H9 (cell line): ENCODE data around the gene RBFOX2. TPM values are rescaled to one million over a fixed set of nuclear protein-coding genes. Genes with fewer than 3 reads are reported as not detected.

Experiments
- DNase-seq: peaks from one replicate; pipeline ENCODE4 v3.0.0-alpha.2; 2017
- H2AFZ ChIP-seq: one replicate; pipeline ENCODE4 v1.6.1; 2013; ENCODE audit warnings: mild to moderate bottlenecking, low read length, control low read depth, moderate library complexity
- H2AK5ac ChIP-seq: 2 replicates; pipeline ENCODE4 v1.6.1; 2013; ENCODE audit warnings: low read length, control low read depth, mixed read lengths; ENCODE audit not compliant: insufficient read length
- H2BK120ac ChIP-seq: one replicate; pipeline ENCODE4 v1.6.1; 2013; ENCODE audit warnings: low read depth, mild to moderate bottlenecking, low read length, control low read depth, inconsistent platforms; ENCODE audit not compliant: poor library complexity, severe bottlenecking
- H2BK12ac ChIP-seq: 2 replicates; pipeline ENCODE4 v1.6.1; 2013; ENCODE audit warnings: low read length, control low read depth, mixed read lengths, low read depth; ENCODE audit not compliant: insufficient read length
- H2BK15ac ChIP-seq: 2 replicates; pipeline ENCODE4 v1.6.1; 2013; ENCODE audit warnings: low read depth, low read length, control low read depth
- H2BK20ac ChIP-seq: one replicate; pipeline ENCODE4 v1.6.1; 2013; ENCODE audit warnings: low read depth, mild to moderate bottlenecking, low read length, control low read depth, inconsistent platforms; ENCODE audit not compliant: poor library complexity, severe bottlenecking
- H2BK5ac ChIP-seq: 2 replicates; pipeline ENCODE4 v1.6.1; 2013; ENCODE audit warnings: low read length, control low read depth, mixed read lengths; ENCODE audit not compliant: insufficient read length
- H3K14ac ChIP-seq: 2 replicates; pipeline ENCODE4 v1.6.1; 2013; ENCODE audit warnings: low read length, control low read depth; ENCODE audit not compliant: insufficient read depth
- H3K18ac ChIP-seq: 2 replicates; pipeline ENCODE4 v1.6.1; 2013; ENCODE audit warnings: low read depth, mild to moderate bottlenecking, mixed read lengths, low read length, control low read depth; ENCODE audit not compliant: insufficient read length
- H3K23ac ChIP-seq: 2 replicates; pipeline ENCODE4 v1.6.1; 2013; ENCODE audit warnings: low read length, control low read depth, mixed read lengths, low read depth; ENCODE audit not compliant: insufficient read length
- H3K23me2 ChIP-seq: 2 replicates; pipeline ENCODE4 v1.6.1; 2013; ENCODE audit warnings: low read depth, mild to moderate bottlenecking, mixed read lengths, low read length, control low read depth; ENCODE audit not compliant: insufficient read length, poor library complexity, severe bottlenecking
- H3K27ac ChIP-seq: 2 replicates; pipeline ENCODE4 v1.5.1; 2013; ENCODE audit warnings: low read length, control low read depth, mixed read lengths, low read depth; ENCODE audit not compliant: insufficient read length
- H3K27me3 ChIP-seq: 2 replicates; pipeline ENCODE4 v1.6.1; 2013; ENCODE audit warnings: low read length, control low read depth, inconsistent platforms; ENCODE audit not compliant: insufficient read depth
- H3K4ac ChIP-seq: 2 replicates; pipeline ENCODE4 v1.6.1; 2013; ENCODE audit warnings: low read depth, mild to moderate bottlenecking, control low read depth, inconsistent platforms, low read length, moderate library complexity
- H3K4me1 ChIP-seq: 2 replicates; pipeline ENCODE4 v1.6.1; 2013; ENCODE audit warnings: low read length, control low read depth, inconsistent platforms; ENCODE audit not compliant: insufficient read depth
- H3K4me2 ChIP-seq: 2 replicates; pipeline ENCODE4 v1.6.1; 2013; ENCODE audit warnings: low read length, control low read depth, mixed read lengths; ENCODE audit not compliant: insufficient read length, insufficient read depth
- H3K56ac ChIP-seq: 2 replicates; pipeline ENCODE4 v1.6.1; 2013; ENCODE audit warnings: low read depth, mild to moderate bottlenecking, mixed read lengths, low read length, control low read depth; ENCODE audit not compliant: insufficient read length
- H3K79me1 ChIP-seq: 2 replicates; pipeline ENCODE4 v1.6.1; 2013; ENCODE audit warnings: low read depth, mild to moderate bottlenecking, moderate library complexity, low read length, control low read depth, inconsistent platforms; ENCODE audit not compliant: insufficient read depth, poor library complexity, severe bottlenecking
- H3K79me2 ChIP-seq: 2 replicates; pipeline ENCODE4 v1.6.1; 2013; ENCODE audit warnings: low read length, control low read depth, inconsistent platforms; ENCODE audit not compliant: insufficient read depth
- H3K9ac ChIP-seq: 2 replicates; pipeline ENCODE4 v1.6.1; 2013; ENCODE audit warnings: low read length, control low read depth, mixed read lengths; ENCODE audit not compliant: insufficient read length; ENCODE audit errors: extremely low read depth
- H3K9me3 ChIP-seq: one replicate; pipeline ENCODE4 v1.6.1; 2013; ENCODE audit warnings: low read depth, low read length, inconsistent platforms; ENCODE audit not compliant: control insufficient read depth
- H3T11ph ChIP-seq: one replicate; pipeline ENCODE4 v1.6.1; 2013; ENCODE audit warnings: mild to moderate bottlenecking, low read length, control low read depth, inconsistent platforms
- H4K20me1 ChIP-seq: one replicate; pipeline ENCODE4 v1.6.1; 2013; ENCODE audit not compliant: control insufficient read depth, insufficient read length, insufficient read depth
- H4K5ac ChIP-seq: 2 replicates; pipeline ENCODE4 v1.6.1; 2013; ENCODE audit warnings: low read depth, mild to moderate bottlenecking, mixed read lengths, low read length, control low read depth; ENCODE audit not compliant: insufficient read length
- H4K8ac ChIP-seq: replicated peaks from 2 replicates; pipeline ENCODE4 v1.6.1; 2013; ENCODE audit warnings: low read length, control low read depth, mixed read lengths, low read depth; ENCODE audit not compliant: insufficient read length
- H4K91ac ChIP-seq: 2 replicates; pipeline ENCODE4 v1.6.1; 2013; ENCODE audit warnings: low read depth, mild to moderate bottlenecking, moderate library complexity, mixed read lengths, low read length, control low read depth; ENCODE audit not compliant: insufficient read length
- H3K27ac Mint-ChIP-seq, 3 experiments: 2 replicates in 2 of 3; 3 replicates in 1 of 3; pipeline ENCODE4 v1.8.0; 2020 to 2021; ENCODE audit warnings: mixed read lengths in 3 of 3, mild to moderate bottlenecking in 1 of 3, moderate library complexity in 1 of 3
- H3K27me3 Mint-ChIP-seq: 2 replicates; pipeline ENCODE4 v1.8.0; 2021; ENCODE audit warnings: low read depth, mild to moderate bottlenecking, moderate library complexity, mixed read lengths
- H3K36me3 Mint-ChIP-seq, 3 experiments: 2 replicates in 2 of 3; 3 replicates in 1 of 3; pipeline ENCODE4 v1.8.0; 2020 to 2021; ENCODE audit warnings: low read depth in 3 of 3, mixed read lengths in 3 of 3; ENCODE audit not compliant: insufficient read depth in 1 of 3
- H3K4me1 Mint-ChIP-seq, 2 experiments: 2 replicates each; pipeline ENCODE4 v1.8.0; 2020; ENCODE audit warnings: mixed read lengths in 2 of 2
- H3K4me3 Mint-ChIP-seq, 2 experiments: 2 replicates in 1 of 2; 3 replicates in 1 of 2; pipeline ENCODE4 v1.8.0; 2020 to 2021; ENCODE audit warnings: mild to moderate bottlenecking in 2 of 2, mixed read lengths in 2 of 2, moderate library complexity in 1 of 2
- H3K9me3 Mint-ChIP-seq, 2 experiments: 2 replicates in 1 of 2; 3 replicates in 1 of 2; pipeline ENCODE4 v1.8.0; 2020; ENCODE audit warnings: mild to moderate bottlenecking in 2 of 2, mixed read lengths in 2 of 2, moderate library complexity in 1 of 2
- WGBS: extraction: QIAGEN DNeasy Blood & Tissue Kit; methylation state at CpG from one replicate; pipeline ENCODE4 v1.1.7; 2013; ENCODE audit warnings: missing lambda C conversion rate, low lambda C conversion rate, mixed read lengths; ENCODE audit not compliant: insufficient read length; ENCODE audit errors: extremely low coverage; 5-methylcytosine and 5-hydroxymethylcytosine counted together
- total RNA-seq: library from RNA; stranded (reverse); gene quantifications from 2 replicates; pipeline ENCODE4 v1.2.1, GENCODE V29; 2021
- TF ChIP-seq, protein P1 (sequence below): fragments of 200-600 bp; sonication (generic); conservative IDR thresholded peaks from 3 replicates; pipeline ENCODE4 v1.8.0; 2021; ENCODE audit warnings: antibody characterized with exemption, mild to moderate bottlenecking

The RBFOX2 gene
- total RNA-seq, 1 experiment from 2014 or later, result 84.7 TPM

DNA sequence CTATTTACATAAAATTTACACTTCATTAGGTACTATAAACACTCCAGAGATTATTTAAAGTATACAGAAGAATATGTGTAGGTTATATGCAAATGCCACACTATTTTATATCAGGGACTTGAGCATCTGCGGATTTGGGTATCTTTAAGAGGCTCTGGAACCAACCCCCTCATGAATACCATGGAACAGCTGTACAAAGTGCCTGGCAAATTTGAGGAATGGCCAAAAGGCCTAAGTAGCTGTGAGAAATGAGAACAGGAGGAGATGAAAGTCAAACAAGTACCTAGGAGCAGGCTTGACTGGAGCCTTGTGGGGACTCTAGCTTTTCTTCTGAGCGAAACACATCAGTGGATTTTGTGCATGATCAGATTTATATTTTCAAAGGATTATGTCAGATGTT is 149.3 kb downstream of the RBFOX2 start:
- peaks cover 20 to 27% of the 10 kb centered on the region in 2 experiments for H3K4me1 Mint-ChIP-seq
- DNase-seq, result no peak
- Histone ChIP-seq H3K4ac (no peak overlapping the region), H2BK12ac (no peak overlapping the region), H3K23me2 (no peaks in the 10 kb centered on the region), H2BK120ac (no peak overlapping the region), H3K4me2 (no peak overlapping the region), H3K9me3 (no peaks in the 10 kb centered on the region), H2BK5ac (no peak overlapping the region), H2AFZ (no peak overlapping the region), H2BK15ac (no peak overlapping the region), H2AK5ac (no peak overlapping the region), H2BK20ac (no peak overlapping the region), H3T11ph (no peak overlapping the region), H4K5ac (no peak overlapping the region), H3K79me2 (no peaks in the 10 kb centered on the region; the same call in 1 of the 2 replicates), H3K4me1 (peaks cover 6% of the 10 kb centered on the region; the same call in 1 of the 2 replicates), H4K20me1 (no peaks in the 10 kb centered on the region), H3K27ac (no peak overlapping the region), H4K8ac (no peak overlapping the region), H3K56ac (no peak overlapping the region), H3K9ac (no peak overlapping the region), H4K91ac (no peak overlapping the region), H3K18ac (no peak overlapping the region), H3K27me3 (no peaks in the 10 kb centered on the region), H3K79me1 (peaks cover 4% of the 10 kb centered on the region), H3K23ac (no peak overlapping the region), H3K14ac (no peak overlapping the region)
- no peak overlapping the region for H3K4me3 Mint-ChIP-seq
- WGBS, result no CpG with 5 or more reads among the region's 2 CpGs
- TF ChIP-seq, protein P1, sequence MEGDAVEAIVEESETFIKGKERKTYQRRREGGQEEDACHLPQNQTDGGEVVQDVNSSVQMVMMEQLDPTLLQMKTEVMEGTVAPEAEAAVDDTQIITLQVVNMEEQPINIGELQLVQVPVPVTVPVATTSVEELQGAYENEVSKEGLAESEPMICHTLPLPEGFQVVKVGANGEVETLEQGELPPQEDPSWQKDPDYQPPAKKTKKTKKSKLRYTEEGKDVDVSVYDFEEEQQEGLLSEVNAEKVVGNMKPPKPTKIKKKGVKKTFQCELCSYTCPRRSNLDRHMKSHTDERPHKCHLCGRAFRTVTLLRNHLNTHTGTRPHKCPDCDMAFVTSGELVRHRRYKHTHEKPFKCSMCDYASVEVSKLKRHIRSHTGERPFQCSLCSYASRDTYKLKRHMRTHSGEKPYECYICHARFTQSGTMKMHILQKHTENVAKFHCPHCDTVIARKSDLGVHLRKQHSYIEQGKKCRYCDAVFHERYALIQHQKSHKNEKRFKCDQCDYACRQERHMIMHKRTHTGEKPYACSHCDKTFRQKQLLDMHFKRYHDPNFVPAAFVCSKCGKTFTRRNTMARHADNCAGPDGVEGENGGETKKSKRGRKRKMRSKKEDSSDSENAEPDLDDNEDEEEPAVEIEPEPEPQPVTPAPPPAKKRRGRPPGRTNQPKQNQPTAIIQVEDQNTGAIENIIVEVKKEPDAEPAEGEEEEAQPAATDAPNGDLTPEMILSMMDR, result no peak
- H3K27ac Mint-ChIP-seq, result no peak overlapping the region
- H3K36me3 Mint-ChIP-seq, result no peaks in the 10 kb centered on the region
- no peaks in the 10 kb centered on the region; the same call in 1 of the 2 replicates for H3K27me3 Mint-ChIP-seq
- no peaks in the 10 kb centered on the region; a peak in 1 of 5 replicates for H3K9me3 Mint-ChIP-seq
